ENCODE results near the gene RNF115.

DNA sequence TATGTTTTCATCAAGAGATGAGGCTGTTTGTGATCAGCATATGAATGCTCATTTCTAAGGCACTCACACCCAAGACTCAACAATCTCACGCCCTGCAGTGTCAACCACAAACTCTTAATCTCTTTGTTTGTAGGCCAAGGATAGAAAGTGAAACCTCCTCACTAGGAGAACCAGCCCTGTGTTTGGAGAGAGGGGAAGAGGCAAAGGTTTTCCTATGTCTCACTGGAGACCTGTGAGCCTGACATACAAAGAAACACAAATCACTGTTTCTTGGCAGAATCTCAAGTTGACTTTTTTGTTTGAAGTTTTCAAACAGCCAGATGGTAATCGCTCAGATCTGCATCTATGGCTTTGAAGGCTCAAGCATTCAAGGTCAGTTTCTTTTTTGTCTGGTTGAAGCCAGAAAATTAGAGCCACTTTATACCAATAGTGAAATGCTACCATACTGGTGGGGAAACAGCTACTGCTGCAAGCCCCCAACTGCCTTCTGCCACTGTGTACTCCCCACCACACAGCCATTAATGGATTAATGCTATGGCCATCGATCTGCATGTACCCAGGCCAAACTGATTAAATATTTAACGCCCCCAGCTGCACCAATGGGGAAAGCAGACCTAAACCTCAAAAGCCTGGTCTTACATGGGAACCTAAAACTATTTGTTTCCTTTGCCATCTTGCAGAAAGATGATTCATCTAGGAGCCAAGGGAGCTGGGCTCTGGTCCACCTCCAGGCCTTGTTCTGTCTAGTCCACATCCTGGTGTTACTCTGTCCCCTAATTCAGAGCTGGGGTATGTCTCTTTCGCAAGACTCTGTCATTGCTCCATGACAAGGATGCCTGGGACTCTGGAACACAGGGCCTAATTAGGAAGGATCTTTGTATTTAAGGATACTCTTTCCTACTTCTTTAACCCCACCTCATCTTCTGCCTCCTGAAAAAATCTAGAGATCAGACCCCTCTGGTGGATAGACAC lies 133.0 kb downstream of the RNF115 start:
- TF ChIP-seq, protein P1, sequence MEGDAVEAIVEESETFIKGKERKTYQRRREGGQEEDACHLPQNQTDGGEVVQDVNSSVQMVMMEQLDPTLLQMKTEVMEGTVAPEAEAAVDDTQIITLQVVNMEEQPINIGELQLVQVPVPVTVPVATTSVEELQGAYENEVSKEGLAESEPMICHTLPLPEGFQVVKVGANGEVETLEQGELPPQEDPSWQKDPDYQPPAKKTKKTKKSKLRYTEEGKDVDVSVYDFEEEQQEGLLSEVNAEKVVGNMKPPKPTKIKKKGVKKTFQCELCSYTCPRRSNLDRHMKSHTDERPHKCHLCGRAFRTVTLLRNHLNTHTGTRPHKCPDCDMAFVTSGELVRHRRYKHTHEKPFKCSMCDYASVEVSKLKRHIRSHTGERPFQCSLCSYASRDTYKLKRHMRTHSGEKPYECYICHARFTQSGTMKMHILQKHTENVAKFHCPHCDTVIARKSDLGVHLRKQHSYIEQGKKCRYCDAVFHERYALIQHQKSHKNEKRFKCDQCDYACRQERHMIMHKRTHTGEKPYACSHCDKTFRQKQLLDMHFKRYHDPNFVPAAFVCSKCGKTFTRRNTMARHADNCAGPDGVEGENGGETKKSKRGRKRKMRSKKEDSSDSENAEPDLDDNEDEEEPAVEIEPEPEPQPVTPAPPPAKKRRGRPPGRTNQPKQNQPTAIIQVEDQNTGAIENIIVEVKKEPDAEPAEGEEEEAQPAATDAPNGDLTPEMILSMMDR (IDR thresholded peaks at IDR 0.05), result no peak
- TF ChIP-seq, protein P2, sequence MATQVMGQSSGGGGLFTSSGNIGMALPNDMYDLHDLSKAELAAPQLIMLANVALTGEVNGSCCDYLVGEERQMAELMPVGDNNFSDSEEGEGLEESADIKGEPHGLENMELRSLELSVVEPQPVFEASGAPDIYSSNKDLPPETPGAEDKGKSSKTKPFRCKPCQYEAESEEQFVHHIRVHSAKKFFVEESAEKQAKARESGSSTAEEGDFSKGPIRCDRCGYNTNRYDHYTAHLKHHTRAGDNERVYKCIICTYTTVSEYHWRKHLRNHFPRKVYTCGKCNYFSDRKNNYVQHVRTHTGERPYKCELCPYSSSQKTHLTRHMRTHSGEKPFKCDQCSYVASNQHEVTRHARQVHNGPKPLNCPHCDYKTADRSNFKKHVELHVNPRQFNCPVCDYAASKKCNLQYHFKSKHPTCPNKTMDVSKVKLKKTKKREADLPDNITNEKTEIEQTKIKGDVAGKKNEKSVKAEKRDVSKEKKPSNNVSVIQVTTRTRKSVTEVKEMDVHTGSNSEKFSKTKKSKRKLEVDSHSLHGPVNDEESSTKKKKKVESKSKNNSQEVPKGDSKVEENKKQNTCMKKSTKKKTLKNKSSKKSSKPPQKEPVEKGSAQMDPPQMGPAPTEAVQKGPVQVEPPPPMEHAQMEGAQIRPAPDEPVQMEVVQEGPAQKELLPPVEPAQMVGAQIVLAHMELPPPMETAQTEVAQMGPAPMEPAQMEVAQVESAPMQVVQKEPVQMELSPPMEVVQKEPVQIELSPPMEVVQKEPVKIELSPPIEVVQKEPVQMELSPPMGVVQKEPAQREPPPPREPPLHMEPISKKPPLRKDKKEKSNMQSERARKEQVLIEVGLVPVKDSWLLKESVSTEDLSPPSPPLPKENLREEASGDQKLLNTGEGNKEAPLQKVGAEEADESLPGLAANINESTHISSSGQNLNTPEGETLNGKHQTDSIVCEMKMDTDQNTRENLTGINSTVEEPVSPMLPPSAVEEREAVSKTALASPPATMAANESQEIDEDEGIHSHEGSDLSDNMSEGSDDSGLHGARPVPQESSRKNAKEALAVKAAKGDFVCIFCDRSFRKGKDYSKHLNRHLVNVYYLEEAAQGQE (IDR thresholded peaks at IDR 0.05), result no peak
- TF ChIP-seq ZFP36 (IDR thresholded peaks at IDR 0.05; ENCODE audit: borderline replicate concordance, partially characterized antibody) (no peak), EHMT2 (IDR thresholded peaks at IDR 0.05; ENCODE audit: low read depth) (no peak), RCOR1 (IDR thresholded peaks at IDR 0.05; ENCODE audit: low read depth, low read length) (no peak)

All from A549 (cell line).